Adipose tissue (tissue), 3 donors: ENCODE measurements around the gene RAPGEF1. TPM values are rescaled to one million over a fixed set of nuclear protein-coding genes. Genes with fewer than 3 reads are reported as not detected.

Experiments used
- H3K27ac ChIP-seq: one replicate; pipeline ENCODE4 v1.5.1; 2013; ENCODE audit warnings: low read depth, low read length
- WGBS, 3 donors: extraction: QIAGEN DNeasy Blood & Tissue Kit; methylation state at CpG; one replicate each; pipeline ENCODE4 v1.1.7; 2013; 5-methylcytosine and 5-hydroxymethylcytosine counted together
- polyA plus RNA-seq, 3 donors: library from polyadenylated mRNA; stranded (reverse); fragments of 200-250 nt; gene quantifications; one replicate each; pipeline ENCODE4 v1.2.3, GENCODE V29; 2013
- donor health status: healthy with polysubstance abuse.
- donor health status: Bipolar disorder and iron deficiency.
- donor health status: healthy.

Gene RAPGEF1
- polyA plus RNA-seq, 3 donors, result 31.2 to 34.8 (median 32.8) TPM

- H3K27ac ChIP-seq, result no peak overlapping the region
- WGBS, 3 donors, result 93 to 96% (median 94%) methylated on average over 13 of the region's 13 CpGs
Observed at GRCh38 chr9:131642496-131643083, 97.3 kb downstream of the RAPGEF1 start.

GRCh38 chr9:131641618-131642495 lies 98.0 kb downstream of the RAPGEF1 start:
- H3K27ac ChIP-seq, result no peak overlapping the region
- WGBS, 3 donors, result 72 to 88% (median 87%) methylated on average over 18 of the region's 18 CpGs

GRCh38 chr9:131640438-131641137 lies 99.3 kb downstream of the RAPGEF1 start:
- 71 to 79% (median 77%) methylated on average over 11 of the region's 11 CpGs for WGBS, 3 donors
- no peak overlapping the region for H3K27ac ChIP-seq

- WGBS, 3 donors, result 77 to 81% (median 80%) methylated on average over 9 of the region's 9 CpGs
- no peak overlapping the region for H3K27ac ChIP-seq
Observed at GRCh38 chr9:131639769-131640437, 100.0 kb downstream of the RAPGEF1 start.

- H3K27ac ChIP-seq, result no peak overlapping the region
- 85 to 87% (median 87%) methylated on average over 6 of the region's 6 CpGs for WGBS, 3 donors
Observed at GRCh38 chr9:131636593-131636992, 103.3 kb downstream of the RAPGEF1 start.

- WGBS, 3 donors, result 68 to 84% (median 69%) methylated on average over 5 of the region's 5 CpGs
- H3K27ac ChIP-seq, result no peak overlapping the region
Observed at GRCh38 chr9:131635892-131636291, 104.0 kb downstream of the RAPGEF1 start.

- H3K27ac ChIP-seq, result peak overlapping the region; percentile 76
- WGBS, 3 donors, result 9 to 19% (median 12%) methylated on average over 6 of the region's 6 CpGs
Observed at GRCh38 chr9:131635285-131635684, 104.6 kb downstream of the RAPGEF1 start.

- H3K27ac ChIP-seq, result no peak overlapping the region
Observed at GRCh38 chr9:131633491-131634031, 106.3 kb downstream of the RAPGEF1 start.

GRCh38 chr9:131631306-131631705 lies 108.6 kb downstream of the RAPGEF1 start:
- H3K27ac ChIP-seq, result no peak overlapping the region
- WGBS, 3 donors, result 79 to 93% (median 81%) methylated on average over 13 of the region's 13 CpGs

More at GRCh38 chr9:131633491-131634031, 106.3 kb downstream of the RAPGEF1 start:
- WGBS, 3 donors, result 82 to 89% (median 87%) methylated on average over 9 of the region's 9 CpGs

GRCh38 chr9:131630205-131630831 lies 109.6 kb downstream of the RAPGEF1 start:
- 82 to 86% (median 86%) methylated on average over 15 of the region's 15 CpGs for WGBS, 3 donors
- H3K27ac ChIP-seq, result no peak overlapping the region

- 95 to 98% (median 96%) methylated on average over 4 of the region's 4 CpGs for WGBS, 3 donors
- no peak overlapping the region for H3K27ac ChIP-seq
Observed at GRCh38 chr9:131629825-131630204, 110.1 kb downstream of the RAPGEF1 start.

- 92 to 97% (median 95%) methylated on average over 4 of the region's 4 CpGs for WGBS, 3 donors
- H3K27ac ChIP-seq, result no peak overlapping the region
Observed at GRCh38 chr9:131629226-131629500, 110.7 kb downstream of the RAPGEF1 start.

GRCh38 chr9:131628459-131629225 lies 111.2 kb downstream of the RAPGEF1 start:
- 89 to 97% (median 90%) methylated on average over 19 of the region's 19 CpGs for WGBS, 3 donors
- H3K27ac ChIP-seq, result no peak overlapping the region

- 40 to 66% (median 62%) methylated on average over 21 of the region's 21 CpGs for WGBS, 3 donors
- H3K27ac ChIP-seq, result no peak overlapping the region
Observed at GRCh38 chr9:131627648-131628458, 112.0 kb downstream of the RAPGEF1 start.

GRCh38 chr9:131627326-131627647 lies 112.6 kb downstream of the RAPGEF1 start:
- WGBS, 3 donors, result 60 to 89% (median 88%) methylated on average over 8 of the region's 8 CpGs
- no peak overlapping the region for H3K27ac ChIP-seq

GRCh38 chr9:131625790-131626670 lies 113.8 kb downstream of the RAPGEF1 start:
- WGBS, 3 donors, result 91 to 92% (median 92%) methylated on average over 28 of the region's 28 CpGs
- H3K27ac ChIP-seq, result no peak overlapping the region
